WTC11 (cell line): ENCODE data around the gene SCO1. TPM values are rescaled to one million over a fixed set of nuclear protein-coding genes. Genes with fewer than 3 reads are reported as not detected.

ENCODE experiments used
- ATAC-seq: fragments of 200-7000 bp; cut with Tn5 transposase; 2 replicates; pipeline ENCODE4 v1.10.0; 2021; ENCODE audit warnings: mild to moderate bottlenecking, moderate library complexity
- CTCF ChIA-PET: fragments of 300-600 bp; sonication (Branson Sonifier 250); formaldehyde crosslinking; loops from one replicate; lab custom pipeline; 2021; ENCODE audit warnings: antibody characterized with exemption; lab: Charles Lee
- POLR2A ChIA-PET: fragments of 350-600 bp; sonication (Branson Sonifier 250); formaldehyde crosslinking; loops from one replicate; lab custom pipeline; 2021; ENCODE audit warnings: antibody characterized with exemption; lab: Charles Lee
- DNase-seq: peaks from one replicate; pipeline ENCODE4 v3.0.0; 2021; ENCODE audit warnings: low spot score
- H3K27ac Mint-ChIP-seq: 2 replicates; pipeline ENCODE4 v1.8.0; 2021; ENCODE audit warnings: mixed read lengths
- H3K27me3 Mint-ChIP-seq: 2 replicates; pipeline ENCODE4 v1.8.0; 2021; ENCODE audit warnings: low read depth, mild to moderate bottlenecking, moderate library complexity, mixed read lengths
- H3K36me3 Mint-ChIP-seq: 2 replicates; pipeline ENCODE4 v1.8.0; 2021; ENCODE audit warnings: mixed read lengths
- H3K4me1 Mint-ChIP-seq: 2 replicates; pipeline ENCODE4 v1.8.0; 2022; ENCODE audit warnings: mixed read lengths
- H3K4me3 Mint-ChIP-seq: 2 replicates; pipeline ENCODE4 v1.8.0; 2021; ENCODE audit warnings: mild to moderate bottlenecking, moderate library complexity, mixed read lengths
- H3K9me3 Mint-ChIP-seq: 2 replicates; pipeline ENCODE4 v1.8.0; 2021; ENCODE audit warnings: mixed read lengths
- AFF4 ChIP-seq: sonication (generic); formaldehyde crosslinking; IDR thresholded peaks from 2 replicates; pipeline ENCODE4 v1.8.1; 2023; ENCODE audit warnings: mild to moderate bottlenecking, missing genetic modification reagents, borderline replicate concordance
- AR ChIP-seq: fragments of 250-450 bp; sonication (Bioruptor Pico); IDR thresholded peaks from 2 replicates; pipeline ENCODE4 v1.9.0; 2021; ENCODE audit warnings: mild to moderate bottlenecking
- ATF3 ChIP-seq: sonication (generic); formaldehyde crosslinking; conservative IDR thresholded peaks from 2 replicates; pipeline ENCODE4 v1.8.1; 2022; ENCODE audit warnings: mild to moderate bottlenecking, missing genetic modification reagents
- ETV6 ChIP-seq: sonication (generic); formaldehyde crosslinking; IDR thresholded peaks from 2 replicates; pipeline ENCODE4 v1.8.1; 2022; ENCODE audit warnings: mild to moderate bottlenecking, missing genetic modification reagents
- GTF2I ChIP-seq: fragments of 250-450 bp; sonication (Bioruptor Pico); conservative IDR thresholded peaks from 2 replicates; pipeline ENCODE4 v1.4.0; 2021; ENCODE audit warnings: mild to moderate bottlenecking
- HMGXB4 ChIP-seq: sonication (generic); formaldehyde crosslinking; IDR thresholded peaks from 2 replicates; pipeline ENCODE4 v1.8.1; 2023; ENCODE audit warnings: mild to moderate bottlenecking, moderate library complexity, missing genetic modification reagents
- JUN ChIP-seq: sonication (generic); formaldehyde crosslinking; IDR thresholded peaks from 2 replicates; pipeline ENCODE4 v1.8.0; 2023; ENCODE audit warnings: mild to moderate bottlenecking, missing genetic modification reagents
- NFE2L1 ChIP-seq: sonication (generic); formaldehyde crosslinking; IDR thresholded peaks from 2 replicates; pipeline ENCODE4 v1.8.1; 2023; ENCODE audit warnings: missing genetic modification reagents
- NFYB ChIP-seq: sonication (generic); formaldehyde crosslinking; conservative IDR thresholded peaks from 2 replicates; pipeline ENCODE4 v1.8.0; 2022; ENCODE audit warnings: low read depth, missing genetic modification reagents
- NR2C2 ChIP-seq: sonication (generic); formaldehyde crosslinking; IDR thresholded peaks from 2 replicates; pipeline ENCODE4 v1.8.0; 2022; ENCODE audit warnings: mild to moderate bottlenecking, missing genetic modification reagents
- PREB ChIP-seq: sonication (generic); formaldehyde crosslinking; IDR thresholded peaks from 2 replicates; pipeline ENCODE4 v1.8.1; 2022; ENCODE audit warnings: mild to moderate bottlenecking, missing genetic modification reagents, moderate library complexity, borderline replicate concordance
- ZBTB43 ChIP-seq: sonication (generic); formaldehyde crosslinking; IDR thresholded peaks from 2 replicates; pipeline ENCODE4 v1.8.1; 2023; ENCODE audit warnings: mild to moderate bottlenecking, missing genetic modification reagents
- ZNF121 ChIP-seq: sonication (generic); formaldehyde crosslinking; IDR thresholded peaks from 2 replicates; pipeline ENCODE4 v1.8.0; 2023; ENCODE audit warnings: missing genetic modification reagents
- ZNF232 ChIP-seq: sonication (generic); formaldehyde crosslinking; IDR thresholded peaks from 2 replicates; pipeline ENCODE4 v1.8.0; 2022; ENCODE audit warnings: mild to moderate bottlenecking, missing genetic modification reagents
- ZNF416 ChIP-seq: fragments of 250-450 bp; sonication (Bioruptor Pico); IDR thresholded peaks from 2 replicates; pipeline ENCODE4 v1.9.0; 2021; ENCODE audit warnings: mild to moderate bottlenecking, inconsistent platforms
- ZNF423 ChIP-seq: fragments of 250-450 bp; sonication (Bioruptor Pico); IDR thresholded peaks from 2 replicates; pipeline ENCODE4 v2.1.2; 2022; ENCODE audit warnings: mild to moderate bottlenecking, moderate library complexity
- total RNA-seq: library from RNA; stranded (reverse); gene quantifications from 3 replicates; pipeline ENCODE4 v1.2.3, GENCODE V29; 2021
- TF ChIP-seq, protein P1 (sequence below): fragments of 250-450 bp; sonication (Bioruptor Pico); IDR thresholded peaks from 2 replicates; pipeline ENCODE4 v1.8.0; 2021; ENCODE audit warnings: mild to moderate bottlenecking

SCO1 gene
- total RNA-seq, 1 experiment from 2014 or later: 63.8 TPM

GRCh38 chr17:10653987-10654386 is 43.3 kb downstream of the SCO1 start:
- Mint-ChIP-seq H3K27me3 (no peaks in the 10 kb centered on the region; the same call in 1 of the 2 replicates), H3K4me3 (no peak overlapping the region), H3K4me1 (no peaks in the 10 kb centered on the region), H3K27ac (no peak overlapping the region), H3K36me3 (no peaks in the 10 kb centered on the region), H3K9me3 (no peaks in the 10 kb centered on the region)
- CTCF ChIA-PET: interaction anchor here (0.6 to 2.8 kb wide), 4 partner anchors 25 to 1892 kb away, joined by 3 to 14 read pairs (median 3); no protein-coding TSS in a partner anchor
- TF ChIP-seq ZNF416 (CRISPR knock-in tag): no peak
- TF ChIP-seq AR: no peak
- no peak for TF ChIP-seq ZNF121 (CRISPR knock-in tag)
- no peak for TF ChIP-seq HMGXB4
- TF ChIP-seq, protein P1, sequence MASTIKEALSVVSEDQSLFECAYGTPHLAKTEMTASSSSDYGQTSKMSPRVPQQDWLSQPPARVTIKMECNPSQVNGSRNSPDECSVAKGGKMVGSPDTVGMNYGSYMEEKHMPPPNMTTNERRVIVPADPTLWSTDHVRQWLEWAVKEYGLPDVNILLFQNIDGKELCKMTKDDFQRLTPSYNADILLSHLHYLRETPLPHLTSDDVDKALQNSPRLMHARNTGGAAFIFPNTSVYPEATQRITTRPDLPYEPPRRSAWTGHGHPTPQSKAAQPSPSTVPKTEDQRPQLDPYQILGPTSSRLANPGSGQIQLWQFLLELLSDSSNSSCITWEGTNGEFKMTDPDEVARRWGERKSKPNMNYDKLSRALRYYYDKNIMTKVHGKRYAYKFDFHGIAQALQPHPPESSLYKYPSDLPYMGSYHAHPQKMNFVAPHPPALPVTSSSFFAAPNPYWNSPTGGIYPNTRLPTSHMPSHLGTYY (CRISPR knock-in tag): no peak
- no peak for TF ChIP-seq JUN (CRISPR knock-in tag)
- no peak for TF ChIP-seq GTF2I (CRISPR knock-in tag)
- no peak for TF ChIP-seq NFE2L1 (CRISPR knock-in tag)
- DNase-seq (no peak), ATAC-seq (no peak)
- POLR2A ChIA-PET: no interaction called here

DNA sequence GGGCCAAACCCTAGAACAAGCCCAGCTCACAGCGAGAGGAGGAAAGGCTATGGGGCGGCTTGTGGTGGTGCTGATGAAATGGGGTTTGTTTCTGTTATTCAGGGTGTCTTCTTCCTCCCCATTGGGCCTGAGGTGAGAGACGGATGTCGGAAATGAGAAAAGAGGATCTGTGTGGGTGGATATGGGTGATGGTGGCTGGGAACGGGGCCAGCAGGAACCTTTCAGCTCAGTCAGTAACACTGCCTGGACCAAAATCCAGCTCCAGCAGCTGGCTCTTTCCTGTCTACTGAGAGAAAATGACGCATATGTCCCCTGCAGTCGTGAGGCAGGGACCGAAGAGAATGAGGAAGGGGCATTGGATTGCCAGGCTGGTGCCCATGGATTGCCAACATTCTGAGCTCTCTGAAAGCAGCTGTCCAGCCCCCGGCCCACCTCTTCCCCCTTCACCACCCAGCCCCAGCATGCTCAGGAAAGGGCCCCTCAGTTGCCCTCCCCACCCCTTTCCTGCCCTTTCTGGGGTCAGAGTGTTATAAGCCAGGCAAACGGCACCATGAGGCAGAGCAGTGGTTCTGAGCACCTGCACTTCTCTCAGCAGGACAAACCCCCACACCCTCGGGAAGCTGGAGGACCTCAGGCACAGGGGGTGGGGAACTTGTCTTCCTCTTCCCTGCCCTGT is 44.2 kb downstream of the SCO1 start:
- H3K27me3 Mint-ChIP-seq: no peaks in the 10 kb centered on the region; the same call in 1 of the 2 replicates
- POLR2A ChIA-PET: no interaction called here
- TF ChIP-seq ZBTB43 (CRISPR knock-in tag): no peak
- TF ChIP-seq ATF3 (CRISPR knock-in tag): no peak
- TF ChIP-seq ETV6 (CRISPR knock-in tag): no peak
- TF ChIP-seq NFYB: no peak
- TF ChIP-seq ZNF121 (CRISPR knock-in tag): no peak
- no peak for TF ChIP-seq AFF4 (CRISPR knock-in tag)
- no peak for TF ChIP-seq NR2C2 (CRISPR knock-in tag)
- TF ChIP-seq PREB (CRISPR knock-in tag): no peak
- no peak for TF ChIP-seq ZNF423 (CRISPR knock-in tag)
- TF ChIP-seq, protein P1 (CRISPR knock-in tag): no peak
- no peak for TF ChIP-seq ZNF232 (CRISPR knock-in tag)

More for the DNA sequence above, 44.2 kb downstream of the SCO1 start:
- Mint-ChIP-seq H3K4me1 (no peaks in the 10 kb centered on the region), H3K9me3 (no peaks in the 10 kb centered on the region), H3K36me3 (no peaks in the 10 kb centered on the region), H3K27ac (no peak overlapping the region), H3K4me3 (no peak overlapping the region)
- ATAC-seq (no peak), DNase-seq (no peak)
- CTCF ChIA-PET: interaction anchor here (0.6 to 2.8 kb wide), 3 partner anchors 8 to 31 kb away, joined by 3 to 14 read pairs (median 4); no protein-coding TSS in a partner anchor
